ES-I3 (cell line): ENCODE data around the gene FASTKD3.

Experiments used
- H3K36me3 ChIP-seq: 2 replicates; pipeline ENCODE4 v1.6.1; 2013; ENCODE audit warnings: mild to moderate bottlenecking, low read length, control low read depth, moderate library complexity; ENCODE audit not compliant: insufficient read depth
- H3K4me1 ChIP-seq: 2 replicates; pipeline ENCODE4 v1.6.1; 2013; ENCODE audit warnings: mild to moderate bottlenecking, control low read depth, low read length; ENCODE audit not compliant: insufficient read depth
- H3K9ac ChIP-seq: 2 replicates; pipeline ENCODE4 v1.6.1; 2013; ENCODE audit warnings: low read depth, mild to moderate bottlenecking, low read length, moderate library complexity
- H3K9me3 ChIP-seq: 2 replicates; pipeline ENCODE4 v1.6.1; 2013; ENCODE audit warnings: mild to moderate bottlenecking, low read length, moderate library complexity; ENCODE audit not compliant: control insufficient read depth, insufficient read depth

Gene FASTKD3

GRCh38 chr5:7894439-7894838 is 25.6 kb upstream of the FASTKD3 start:
- no peaks in the 10 kb centered on the region for H3K4me1 ChIP-seq
- H3K9ac ChIP-seq, result no peak overlapping the region
- H3K9me3 ChIP-seq, result no peaks in the 10 kb centered on the region
- H3K36me3 ChIP-seq, result peaks cover 15% of the 10 kb centered on the region

- H3K4me1 ChIP-seq, result no peaks in the 10 kb centered on the region
- H3K9me3 ChIP-seq, result no peaks in the 10 kb centered on the region
- H3K9ac ChIP-seq, result no peak overlapping the region
- H3K36me3 ChIP-seq, result peaks cover 16% of the 10 kb centered on the region
Observed at GRCh38 chr5:7888901-7889300, 20.1 kb upstream of the FASTKD3 start.

GRCh38 chr5:7886849-7887475 is 18.1 kb upstream of the FASTKD3 start:
- no peaks in the 10 kb centered on the region for H3K4me1 ChIP-seq
- H3K9ac ChIP-seq, result no peak overlapping the region
- no peaks in the 10 kb centered on the region for H3K9me3 ChIP-seq
- peaks cover 31% of the 10 kb centered on the region for H3K36me3 ChIP-seq

GRCh38 chr5:7884491-7885267 is 15.8 kb upstream of the FASTKD3 start:
- H3K9ac ChIP-seq, result no peak overlapping the region
- H3K4me1 ChIP-seq, result no peaks in the 10 kb centered on the region
- peaks cover 26% of the 10 kb centered on the region for H3K36me3 ChIP-seq
- no peaks in the 10 kb centered on the region for H3K9me3 ChIP-seq

- Histone ChIP-seq H3K4me1 (no peaks in the 10 kb centered on the region), H3K9ac (no peak overlapping the region), H3K9me3 (no peaks in the 10 kb centered on the region), H3K36me3 (peaks cover 27% of the 10 kb centered on the region)
Observed at GRCh38 chr5:7882926-7883325, 14.1 kb upstream of the FASTKD3 start.

GRCh38 chr5:7881816-7882215 is 13.0 kb upstream of the FASTKD3 start:
- no peak overlapping the region for H3K9ac ChIP-seq
- peaks cover 33% of the 10 kb centered on the region for H3K36me3 ChIP-seq
- no peaks in the 10 kb centered on the region for H3K4me1 ChIP-seq
- no peaks in the 10 kb centered on the region for H3K9me3 ChIP-seq

- Histone ChIP-seq H3K9me3 (no peaks in the 10 kb centered on the region), H3K9ac (no peak overlapping the region), H3K36me3 (peaks cover 37% of the 10 kb centered on the region), H3K4me1 (no peaks in the 10 kb centered on the region)
Observed at GRCh38 chr5:7881091-7881490, 12.3 kb upstream of the FASTKD3 start.

GRCh38 chr5:7878381-7878873 is 9.6 kb upstream of the FASTKD3 start:
- Histone ChIP-seq H3K4me1 (no peaks in the 10 kb centered on the region), H3K36me3 (peaks cover 34% of the 10 kb centered on the region)

GRCh38 chr5:7877851-7878250 is 9.0 kb upstream of the FASTKD3 start:
- Histone ChIP-seq H3K9ac (no peak overlapping the region), H3K4me1 (no peaks in the 10 kb centered on the region), H3K36me3 (peaks cover 28% of the 10 kb centered on the region), H3K9me3 (no peaks in the 10 kb centered on the region)

More at GRCh38 chr5:7878381-7878873, 9.6 kb upstream of the FASTKD3 start:
- Histone ChIP-seq H3K9me3 (no peaks in the 10 kb centered on the region), H3K9ac (no peak overlapping the region)

- Histone ChIP-seq H3K9ac (no peak overlapping the region), H3K36me3 (peaks cover 23% of the 10 kb centered on the region), H3K4me1 (no peaks in the 10 kb centered on the region), H3K9me3 (no peaks in the 10 kb centered on the region)
Observed at GRCh38 chr5:7876867-7877266, 8.0 kb upstream of the FASTKD3 start.

GRCh38 chr5:7875151-7875550 is 6.3 kb upstream of the FASTKD3 start:
- Histone ChIP-seq H3K9ac (no peak overlapping the region), H3K9me3 (no peaks in the 10 kb centered on the region), H3K36me3 (peaks cover 23% of the 10 kb centered on the region), H3K4me1 (0 out of 2 replicates have a peak, but pooled peaks cover 9% of the 10 kb centered on the region)

GRCh38 chr5:7874639-7875038 is 5.8 kb upstream of the FASTKD3 start:
- 0 out of 2 replicates have a peak, but pooled peaks cover 10% of the 10 kb centered on the region for H3K4me1 ChIP-seq

GRCh38 chr5:7873216-7873615 is 4.4 kb upstream of the FASTKD3 start:
- H3K4me1 ChIP-seq, result 0 out of 2 replicates have a peak, but pooled peaks cover 10% of the 10 kb centered on the region
- H3K9ac ChIP-seq, result peak overlapping the region; percentile 1; the same call in 1 of the 2 replicates
- H3K36me3 ChIP-seq, result peaks cover 19% of the 10 kb centered on the region
- no peaks in the 10 kb centered on the region for H3K9me3 ChIP-seq

More at GRCh38 chr5:7874639-7875038, 5.8 kb upstream of the FASTKD3 start:
- Histone ChIP-seq H3K9me3 (no peaks in the 10 kb centered on the region), H3K9ac (no peak overlapping the region), H3K36me3 (peaks cover 23% of the 10 kb centered on the region)

- Histone ChIP-seq H3K9me3 (no peaks in the 10 kb centered on the region), H3K9ac (no peak overlapping the region), H3K36me3 (peaks cover 13% of the 10 kb centered on the region; the same call in 1 of the 2 replicates), H3K4me1 (0 out of 2 replicates have a peak, but pooled peaks cover 10% of the 10 kb centered on the region)
Observed at GRCh38 chr5:7872517-7873130, 3.8 kb upstream of the FASTKD3 start.
